ENCODE data around the gene PATE2.

The PATE2 gene

GRCh38 chr11:125778728-125779127, at the start of gene PATE2:
PATE2 (minus strand) TSS chr11:125778828; CDS start chr11:125778773, 55 bp downstream.
- DNase-seq (ENCODE audit: extremely low read depth in 1 of 2, low read depth in 1 of 2): no peak

DNA sequence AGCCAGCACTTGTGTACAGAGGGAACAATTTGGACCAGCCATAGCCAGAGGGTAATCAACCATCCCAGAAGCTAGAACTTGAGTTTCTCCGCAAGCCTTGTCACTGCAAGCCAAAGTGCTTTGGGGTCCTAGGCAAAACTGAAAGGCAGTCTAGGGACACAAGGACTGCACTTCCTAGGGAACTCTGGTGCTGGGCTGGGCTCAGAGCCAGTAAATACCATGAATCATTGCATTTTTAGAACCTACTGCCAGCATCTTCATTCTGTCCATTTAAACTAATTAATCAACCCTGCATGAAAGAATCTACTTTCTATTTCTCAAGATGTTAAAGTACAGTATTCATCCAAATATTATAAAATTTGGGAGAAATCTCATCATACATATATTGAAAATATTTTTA, 29.3 kb upstream of the PATE2 start:
- no peak for DNase-seq (ENCODE audit: extremely low read depth in 1 of 2, low read depth in 1 of 2)

- no peak for DNase-seq (ENCODE audit: extremely low read depth in 1 of 2, low read depth in 1 of 2)
These were observed 23.8 kb upstream of the PATE2 start for GRCh38 chr11:125802387-125802786.

GRCh38 chr11:125799808-125800207, 21.2 kb upstream of the PATE2 start:
- DNase-seq (ENCODE audit: extremely low read depth in 1 of 2, low read depth in 1 of 2): no peak

DNA sequence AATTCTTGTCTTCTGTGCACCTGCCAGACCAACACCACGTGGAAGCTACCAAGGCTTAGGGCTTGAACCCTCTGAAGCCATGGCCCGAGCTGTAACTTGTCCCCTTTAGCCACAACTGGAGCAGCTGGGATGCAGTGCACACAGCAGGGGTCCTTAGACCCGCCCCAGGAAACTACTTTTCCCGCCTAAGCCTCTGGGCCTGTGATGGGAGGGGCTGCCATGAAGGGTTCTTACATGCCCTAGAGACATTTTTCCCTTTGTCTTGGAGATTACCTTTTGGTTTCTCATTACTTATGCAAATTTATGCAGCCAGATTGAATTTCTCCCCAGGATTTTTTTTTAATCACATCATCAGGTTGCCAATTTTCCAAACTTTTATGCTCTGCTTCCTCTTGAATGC, 19.0 kb upstream of the PATE2 start:
- DNase-seq (ENCODE audit: extremely low read depth in 1 of 2, low read depth in 1 of 2): no peak

DNA sequence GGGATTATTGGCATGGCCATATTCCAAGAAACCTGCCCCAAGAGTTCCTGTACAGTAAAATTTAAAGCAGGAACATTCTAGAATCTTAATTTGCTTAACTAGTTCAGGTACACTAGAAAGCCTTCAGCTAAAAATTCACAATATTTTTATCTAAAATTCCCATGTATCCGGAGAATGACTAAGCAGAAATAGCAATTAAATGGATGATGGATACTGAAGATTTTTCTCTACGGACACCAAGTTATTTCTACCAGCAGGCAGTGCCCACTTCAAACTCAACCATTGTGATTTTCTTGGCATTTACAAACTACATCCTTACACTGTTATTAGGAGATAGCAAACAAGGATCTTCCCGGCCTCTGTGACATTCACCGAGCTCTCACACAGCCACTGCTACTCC, 12.2 kb upstream of the PATE2 start:
- DNase-seq (ENCODE audit: extremely low read depth in 1 of 2, low read depth in 1 of 2): no peak

GRCh38 chr11:125787827-125788226, 9.2 kb upstream of the PATE2 start, which contains the start of gene PATE3:
PATE3 (plus strand) TSS chr11:125788127; CDS start chr11:125788152, 25 bp downstream.
- DNase-seq (ENCODE audit: extremely low read depth in 1 of 2, low read depth in 1 of 2): no peak

DNA sequence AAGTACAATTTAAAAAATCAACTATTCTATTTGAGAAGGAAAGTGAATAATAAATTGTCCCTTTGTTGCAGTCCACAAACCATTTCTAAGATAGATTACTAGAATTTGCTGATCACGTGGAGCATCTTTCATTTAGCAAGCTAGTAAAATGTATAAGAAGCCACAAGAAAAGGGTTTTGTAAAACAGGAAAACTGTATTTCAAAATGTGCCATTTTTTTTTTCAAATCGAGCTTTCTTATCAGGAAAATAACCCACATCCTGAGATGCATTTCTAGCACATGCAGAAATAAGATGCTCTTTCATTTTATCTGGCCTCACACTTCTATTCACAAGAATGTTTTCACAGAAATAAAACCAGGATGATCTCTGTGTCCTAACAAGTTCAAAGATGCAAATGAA, 6.0 kb upstream of the PATE2 start:
- no peak for DNase-seq (ENCODE audit: extremely low read depth in 1 of 2, low read depth in 1 of 2)

- DNase-seq (ENCODE audit: extremely low read depth in 1 of 2, low read depth in 1 of 2): no peak
These were observed 1.3 kb downstream of the PATE2 start for GRCh38 chr11:125777309-125777708.

GRCh38 chr11:125773516-125773915, 5.1 kb downstream of the PATE2 start:
- no peak for DNase-seq (ENCODE audit: extremely low read depth in 1 of 2, low read depth in 1 of 2)

- DNase-seq (ENCODE audit: extremely low read depth in 1 of 2, low read depth in 1 of 2): no peak
These were observed 5.7 kb downstream of the PATE2 start for GRCh38 chr11:125772834-125773505.

DNA sequence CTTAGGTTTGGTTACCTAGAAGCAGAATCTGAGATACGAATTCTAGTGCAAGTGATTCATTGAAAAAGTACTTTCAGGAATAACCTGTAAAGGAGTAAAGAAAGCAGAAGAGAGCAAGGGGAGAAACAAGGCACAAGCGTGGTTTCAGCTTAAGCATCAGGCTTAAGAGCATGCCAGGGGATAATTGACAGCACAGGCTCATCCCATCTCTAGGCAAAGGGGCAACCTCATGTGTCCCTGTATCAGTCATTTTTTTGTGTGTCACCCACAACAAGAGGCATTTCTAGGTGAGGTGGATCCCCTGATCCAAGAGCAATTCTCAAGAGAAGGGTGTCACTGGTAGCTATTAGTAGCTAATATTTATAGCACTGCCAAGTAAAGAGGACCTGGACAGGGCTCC, 8.0 kb downstream of the PATE2 start:
- no peak for DNase-seq (ENCODE audit: extremely low read depth in 1 of 2, low read depth in 1 of 2)

DNA sequence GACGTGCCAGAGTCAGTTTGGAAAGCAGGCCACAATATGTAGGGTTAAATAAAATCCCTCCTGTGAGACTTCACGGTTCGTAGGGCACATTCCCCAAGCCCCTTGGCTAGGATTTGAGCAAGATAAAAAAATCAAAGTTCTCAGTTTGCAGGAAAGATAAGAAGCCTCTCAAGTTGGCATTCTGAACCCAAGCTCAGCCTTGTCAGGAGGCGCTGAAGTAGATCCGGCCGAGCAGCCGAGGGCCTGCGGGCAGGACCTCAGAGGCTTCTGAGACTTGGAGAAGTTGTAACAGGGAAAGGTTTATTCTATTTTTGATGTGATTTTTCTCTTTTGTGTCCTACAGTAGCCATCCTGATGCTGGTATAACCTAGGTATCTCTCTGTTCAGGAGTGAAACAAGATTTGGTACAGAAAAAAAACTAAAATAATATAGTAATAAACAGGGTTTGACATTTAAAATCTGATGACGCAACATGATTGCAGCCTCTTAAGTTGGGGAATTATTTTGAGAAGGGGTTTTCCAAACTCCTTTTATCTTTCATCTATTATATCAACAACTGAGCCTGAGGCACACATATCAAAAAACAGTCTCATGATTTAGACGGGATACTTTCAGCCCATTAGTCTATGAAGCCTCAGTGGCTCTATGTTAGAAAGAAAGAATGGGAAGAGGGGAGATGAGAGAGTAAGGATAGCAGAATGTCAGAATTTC, 10.1 kb downstream of the PATE2 start:
- DNase-seq (ENCODE audit: extremely low read depth in 1 of 2, low read depth in 1 of 2): no peak

DNA sequence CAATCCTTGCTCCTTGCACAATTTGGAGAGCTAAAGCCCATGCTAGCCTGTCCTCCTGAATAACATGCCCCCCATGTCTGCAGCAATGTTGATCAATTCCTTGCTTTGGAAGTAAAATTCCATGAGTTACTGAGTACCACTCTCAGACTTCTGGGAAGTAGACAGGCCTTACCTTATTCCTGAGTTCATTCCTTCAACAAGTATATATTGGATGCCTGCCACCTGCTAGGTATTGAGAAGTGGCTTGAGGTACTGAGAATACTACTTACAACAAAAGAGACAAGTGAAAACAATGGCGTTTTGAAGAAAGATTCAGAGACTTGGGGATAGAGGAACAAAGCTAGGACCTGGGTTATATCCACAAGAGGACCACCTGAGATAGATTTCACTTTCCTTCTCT, 12.4 kb downstream of the PATE2 start:
- DNase-seq (ENCODE audit: extremely low read depth in 1 of 2, low read depth in 1 of 2): no peak

DNA sequence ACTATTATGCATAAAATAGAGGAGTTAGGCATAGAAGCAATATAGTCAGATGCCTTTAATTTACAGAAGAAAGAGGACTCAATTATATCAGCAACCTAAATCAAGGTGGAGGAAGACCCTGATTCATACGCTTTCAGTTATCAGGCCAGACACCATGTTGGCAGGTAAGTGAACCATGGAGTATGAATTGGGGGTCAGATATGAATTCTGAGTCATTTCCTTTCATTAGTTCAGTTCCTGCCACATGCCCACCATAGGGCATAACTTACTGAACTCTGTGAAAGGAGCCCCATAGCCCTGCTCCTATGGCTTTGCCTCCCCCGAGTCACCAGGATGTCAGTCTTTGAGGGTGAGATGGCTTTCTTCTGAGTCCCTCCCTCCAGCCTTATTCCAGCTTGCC, 15.1 kb downstream of the PATE2 start:
- DNase-seq (ENCODE audit: extremely low read depth in 1 of 2, low read depth in 1 of 2): no peak

DNA sequence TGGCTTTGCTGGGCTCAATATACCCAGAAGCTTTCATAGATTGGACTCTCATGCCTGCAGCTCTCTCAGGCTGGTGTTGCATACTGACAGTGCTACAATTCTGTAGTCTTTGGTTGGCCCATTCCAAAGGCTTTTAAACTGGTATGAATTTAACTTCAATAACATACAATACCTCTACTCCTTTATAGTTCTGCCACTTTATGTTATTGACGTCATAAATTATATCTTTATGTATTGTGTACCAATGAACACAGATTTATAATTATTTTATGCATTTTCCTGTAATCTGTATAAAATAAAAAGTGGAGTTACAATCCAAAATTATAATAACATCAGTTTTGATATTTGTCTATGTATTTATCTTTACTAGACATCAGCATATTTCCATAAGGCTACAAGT, 16.2 kb downstream of the PATE2 start:
- no peak for DNase-seq (ENCODE audit: extremely low read depth in 1 of 2, low read depth in 1 of 2)

DNA sequence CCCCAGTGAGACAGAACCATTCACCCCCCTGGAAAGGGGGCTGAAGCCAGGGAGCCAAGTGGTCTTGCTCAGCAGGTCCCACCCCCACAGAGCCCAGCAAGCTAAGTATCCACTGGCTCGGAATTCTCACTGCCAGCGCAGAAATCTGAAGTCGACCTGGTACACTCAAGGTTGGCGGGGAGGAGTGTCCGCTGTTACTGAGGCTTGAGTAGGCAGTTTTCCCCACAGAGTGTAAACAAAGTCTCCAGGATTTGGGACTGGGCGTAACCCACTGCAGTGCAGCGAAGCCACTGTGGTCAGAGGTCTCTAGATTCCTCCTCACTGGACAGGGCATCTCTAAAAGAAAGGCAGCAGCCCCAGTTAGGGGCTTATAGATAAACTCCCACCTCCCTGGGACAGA, 22.6 kb downstream of the PATE2 start:
- no peak for DNase-seq (ENCODE audit: extremely low read depth in 1 of 2, low read depth in 1 of 2)

GRCh38 chr11:125750629-125751028, 28.0 kb downstream of the PATE2 start:
- DNase-seq (ENCODE audit: extremely low read depth in 1 of 2, low read depth in 1 of 2): no peak

GRCh38 chr11:125745979-125746378, 32.6 kb downstream of the PATE2 start, which contains the start of gene PATE1:
PATE1 (plus strand) TSS chr11:125746279; CDS start chr11:125746305, 26 bp downstream.
- DNase-seq (ENCODE audit: extremely low read depth in 1 of 2, low read depth in 1 of 2): no peak

DNA sequence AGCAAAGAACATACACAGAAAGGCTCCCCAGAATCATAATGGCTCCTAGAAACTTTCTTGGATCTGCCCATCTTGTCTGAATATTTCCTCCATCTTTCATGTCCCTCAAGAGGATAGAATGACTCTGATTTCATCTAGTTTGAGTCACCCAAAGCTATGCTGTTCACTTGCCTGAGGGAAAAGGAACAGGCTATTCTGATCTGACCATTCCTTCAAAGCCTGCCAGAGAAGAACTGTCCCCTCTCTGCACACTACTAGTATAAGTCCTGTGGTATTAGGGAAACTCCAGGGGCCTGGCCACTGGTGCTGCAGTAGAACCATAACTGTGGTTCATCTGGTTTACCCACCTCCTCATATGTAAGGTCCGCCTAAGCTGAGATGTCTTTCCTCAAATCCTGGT, 34.9 kb downstream of the PATE2 start:
- DNase-seq (ENCODE audit: extremely low read depth in 1 of 2, low read depth in 1 of 2): no peak

DNA sequence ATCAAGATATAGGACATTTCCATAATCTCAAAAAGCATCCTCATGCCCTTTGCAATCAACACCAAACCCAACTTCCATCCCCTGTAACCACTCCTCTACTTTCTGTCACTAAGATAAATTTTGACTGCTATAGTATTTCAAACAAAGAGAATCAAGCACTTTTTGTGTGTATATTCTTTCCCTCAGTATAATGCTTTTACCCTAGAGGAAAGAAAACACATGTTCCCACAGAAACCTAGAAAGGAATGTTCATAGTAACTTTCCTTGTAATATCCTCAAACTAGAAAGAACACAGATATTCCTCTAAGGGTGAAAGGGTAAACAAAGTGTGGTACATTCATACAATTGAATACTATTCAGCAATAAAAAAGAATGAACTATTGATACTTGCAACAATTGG, 38.0 kb downstream of the PATE2 start:
- DNase-seq (ENCODE audit: extremely low read depth in 1 of 2, low read depth in 1 of 2): no peak

- DNase-seq (ENCODE audit: extremely low read depth in 1 of 2, low read depth in 1 of 2): no peak
These were observed 49.7 kb downstream of the PATE2 start for GRCh38 chr11:125728969-125729368.

All from stimulated activated CD8-positive, alpha-beta memory T cell treated with anti-CD3 and anti-CD28 coated beads, Interleukin-7, amount 100 ng/mL, for 48 hours (primary cell).